OCI-LY3 (cell line): ENCODE data around the gene IRGQ.
A peak's percentile ranks its signal among the peaks of the same experiment; 100 is the strongest.

Experiments
- H2AFZ ChIP-seq: fragments of 200-600, 300-600 bp; shearing (Covaris generic); 2 replicates; pipeline ENCODE4 v1.6.0; 2014; ENCODE audit warnings: antibody characterized with exemption, low read depth, low read length
- H3K27ac ChIP-seq: fragments of 200-600, 300-600 bp; sonication (generic); 2 replicates; pipeline ENCODE4 v1.5.1; 2014; ENCODE audit warnings: mild to moderate bottlenecking, low read length, moderate library complexity, mixed read lengths
- H3K27me3 ChIP-seq: fragments of 200-600, 300-600 bp; sonication (generic); 2 replicates; pipeline ENCODE4 v1.6.1; 2014; ENCODE audit warnings: low read depth, low read length, mixed read lengths
- H3K36me3 ChIP-seq: fragments of 200-600, 300-600 bp; sonication (generic); replicated peaks from 2 replicates; pipeline ENCODE3; 2014; ENCODE audit warnings: low read depth, low read length, mixed read lengths
- H3K4me1 ChIP-seq: fragments of 300-600, 200-600 bp; sonication (generic); 2 replicates; pipeline ENCODE4 v1.6.1; 2014; ENCODE audit warnings: low read length, mixed read lengths
- H3K4me2 ChIP-seq: fragments of 200-600, 300-600 bp; sonication (generic); 2 replicates; pipeline ENCODE4 v1.6.1; 2014; ENCODE audit warnings: low read length, mixed read lengths
- H3K4me3 ChIP-seq: fragments of 300-600, 200-600 bp; sonication (generic); 2 replicates; pipeline ENCODE4 v1.5.1; 2014; ENCODE audit warnings: antibody characterized with exemption, mild to moderate bottlenecking, low read length, moderate library complexity
- H3K79me2 ChIP-seq: fragments of 300-600, 200-600 bp; shearing (Covaris generic); 2 replicates; pipeline ENCODE4 v1.6.1; 2014; ENCODE audit warnings: mild to moderate bottlenecking, low read length, mixed read lengths
- H3K9ac ChIP-seq: fragments of 300-600, 200-600 bp; shearing (Covaris generic); 2 replicates; pipeline ENCODE4 v1.6.0; 2014; ENCODE audit warnings: mild to moderate bottlenecking, low read length, moderate library complexity
- H3K9me3 ChIP-seq: fragments of 200-600, 300-600 bp; shearing (Covaris generic); 2 replicates; pipeline ENCODE4 v1.6.1; 2014; ENCODE audit warnings: low read length, mixed read lengths; ENCODE audit not compliant: insufficient read depth
- H4K20me1 ChIP-seq: fragments of 200-600, 300-600 bp; sonication (generic); 2 replicates; pipeline ENCODE4 v1.6.1; 2016; ENCODE audit warnings: low read length, mixed read lengths; ENCODE audit not compliant: insufficient read depth
- CTCF ChIP-seq: fragments of 200-600, 300-600 bp; sonication (generic); IDR thresholded peaks from 2 replicates; pipeline ENCODE4 v1.5.1; 2014; ENCODE audit warnings: antibody characterized with exemption, low read length, low read depth
- EZH2phosphoT487 ChIP-seq: fragments of 200-600 bp; shearing (Covaris generic); IDR thresholded peaks from 2 replicates; pipeline ENCODE4 v1.6.1; 2018; ENCODE audit warnings: antibody characterized with exemption, mixed run types, low read depth

IRGQ gene

DNA sequence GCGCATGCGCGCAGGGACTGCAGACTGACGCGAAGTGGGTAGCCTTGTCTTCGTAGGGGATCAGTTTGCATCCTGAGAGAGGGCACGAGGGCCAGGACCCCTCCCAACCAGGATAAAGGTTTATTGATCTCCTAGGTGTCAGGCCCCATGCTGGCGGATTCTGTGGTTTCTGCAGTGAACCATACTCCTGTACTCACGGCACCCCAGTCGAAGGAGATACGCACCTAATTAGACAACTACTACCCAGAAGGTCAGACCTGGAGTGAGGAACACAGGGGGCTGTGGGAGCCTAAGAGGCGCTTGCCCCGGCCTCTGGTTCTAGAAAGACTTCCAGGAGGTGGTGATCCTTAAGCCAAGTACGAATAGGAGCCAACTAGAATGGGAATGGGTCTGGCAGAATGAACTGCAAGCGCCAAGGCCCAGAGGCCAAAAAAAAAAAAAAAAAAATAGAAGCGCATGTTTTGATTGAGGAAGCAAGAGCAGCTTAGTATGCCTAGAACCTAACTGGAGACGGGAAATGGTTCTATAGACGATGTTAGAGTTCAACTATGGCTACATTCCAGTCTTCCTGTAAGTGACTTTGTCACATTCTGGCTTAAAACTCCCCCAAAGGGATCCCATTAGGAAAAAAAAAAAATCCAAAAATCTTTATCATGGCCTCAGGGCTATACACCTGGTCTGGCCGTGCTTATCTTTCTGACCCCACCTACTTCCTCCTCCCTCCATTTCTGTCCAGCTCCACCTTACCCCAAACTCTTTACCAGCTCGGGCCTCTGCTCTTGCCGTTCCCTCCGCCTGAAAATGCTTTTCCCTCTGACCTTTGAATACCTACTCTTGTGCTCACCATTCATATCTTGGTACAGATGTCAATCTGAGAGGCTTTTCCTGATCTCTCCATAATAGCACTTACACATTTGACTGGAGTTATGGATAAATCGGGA lies 24.4 kb upstream of the IRGQ start:
- Histone ChIP-seq H3K79me2 (peaks cover 24% of the 10 kb centered on the region), H4K20me1 (no peaks in the 10 kb centered on the region), H3K9ac (peak overlapping the region; percentile 93), H3K27ac (peak overlapping the region; percentile 80), H3K27me3 (no peaks in the 10 kb centered on the region), H3K4me3 (peak overlapping the region; percentile 90), H2AFZ (peak overlapping the region; percentile 69; the same call in 1 of the 2 replicates), H3K4me1 (peaks cover 5% of the 10 kb centered on the region), H3K9me3 (no peaks in the 10 kb centered on the region), H3K4me2 (peak overlapping the region; percentile 91), H3K36me3 (peaks cover 2% of the 10 kb centered on the region)
- TF ChIP-seq CTCF = no peak
- TF ChIP-seq EZH2phosphoT487 = no peak

DNA sequence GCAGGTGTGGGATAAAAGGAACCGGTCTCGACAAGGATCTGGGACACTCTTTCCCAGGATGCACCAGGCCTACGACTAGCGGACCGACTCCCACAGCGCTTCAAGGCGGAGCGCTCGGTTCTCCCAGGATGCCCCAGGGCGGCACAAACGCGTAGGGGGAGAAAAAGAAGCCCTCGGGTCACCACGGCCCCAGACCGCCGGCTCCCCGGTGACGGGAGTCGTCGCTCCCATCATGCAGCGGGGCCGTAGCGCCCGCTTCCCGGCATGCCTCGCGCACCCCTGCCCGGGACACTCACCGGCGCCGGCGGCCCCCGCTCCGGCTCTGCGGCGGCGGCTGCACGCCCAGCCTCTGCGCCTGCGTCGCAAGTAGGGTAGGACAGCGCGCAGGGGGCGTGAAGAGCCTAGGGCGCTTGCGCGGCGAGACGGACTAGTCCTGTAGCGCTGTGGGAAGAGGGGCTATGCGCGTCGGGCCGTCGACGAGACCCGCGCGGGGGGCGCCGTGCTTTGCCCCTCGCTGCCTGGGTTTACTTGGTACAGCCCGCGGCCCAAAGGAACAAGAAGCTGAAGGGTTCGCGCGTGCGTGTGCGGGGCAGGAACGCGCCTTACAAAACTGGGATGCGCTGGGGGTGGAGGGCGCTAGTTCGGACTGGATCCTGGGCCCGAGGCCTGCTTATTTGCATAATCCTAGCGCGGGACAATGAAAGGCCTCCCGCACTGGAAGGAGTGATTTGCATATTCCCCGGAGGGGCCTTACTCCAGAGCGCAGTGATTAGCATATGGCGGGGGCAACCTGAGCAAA lies 23.5 kb upstream of the IRGQ start, which contains the start of gene ZNF428:
Gene ZNF428 (minus strand): TSS at position 368 of the 799 bp plus-strand sequence. CDS start 5,325 bp downstream, outside the sequence.
- Histone ChIP-seq H3K4me3 (peak within 1 kb of the TSS; percentile 90), H2AFZ (peak within 1 kb of the TSS; percentile 93), H3K9ac (peak within 1 kb of the TSS; percentile 93), H4K20me1 (no peaks in the 10 kb centered on the region), H3K27ac (peak within 1 kb of the TSS; percentile 80), H3K4me1 (peaks cover 5% of the 10 kb centered on the region), H3K4me2 (peak within 1 kb of the TSS; percentile 91), H3K36me3 (peaks cover 2% of the 10 kb centered on the region), H3K9me3 (no peaks in the 10 kb centered on the region), H3K79me2 (peaks cover 24% of the 10 kb centered on the region), H3K27me3 (no peaks in the 10 kb centered on the region)
- TF ChIP-seq CTCF (no peak), EZH2phosphoT487 (no peak)

DNA sequence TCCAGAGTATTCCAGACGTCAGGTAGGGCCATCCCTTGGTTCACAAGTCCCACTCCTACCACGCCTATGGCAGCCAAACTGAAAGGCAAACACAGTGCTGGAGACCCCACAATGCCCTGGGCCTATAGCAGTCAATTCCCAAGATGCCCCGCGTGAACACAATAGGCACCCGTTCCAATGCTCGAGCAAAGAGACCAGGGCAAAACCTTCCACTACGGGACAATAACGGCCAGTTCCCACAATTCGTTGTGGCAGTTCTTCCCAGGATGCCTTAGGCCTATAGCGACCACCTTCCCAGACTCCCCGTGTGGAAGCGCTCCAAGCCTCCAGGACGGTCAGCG lies 23.0 kb upstream of the IRGQ start:
- peaks cover 2% of the 10 kb centered on the region for H3K36me3 ChIP-seq
- peak overlapping the region; percentile 91 for H3K4me2 ChIP-seq
- TF ChIP-seq CTCF (no peak), EZH2phosphoT487 (no peak)
- H3K79me2 ChIP-seq = peaks cover 24% of the 10 kb centered on the region
- H3K9ac ChIP-seq = peak overlapping the region; percentile 93
- H3K27me3 ChIP-seq = no peaks in the 10 kb centered on the region
- peak overlapping the region; percentile 90 for H3K4me3 ChIP-seq
- H3K27ac ChIP-seq = peak overlapping the region; percentile 80
- no peaks in the 10 kb centered on the region for H3K9me3 ChIP-seq
- H2AFZ ChIP-seq = peak overlapping the region; percentile 93
- H4K20me1 ChIP-seq = no peaks in the 10 kb centered on the region
- H3K4me1 ChIP-seq = peaks cover 5% of the 10 kb centered on the region

GRCh38 chr19:43616954-43617353 lies 21.0 kb upstream of the IRGQ start:
- H3K4me3 ChIP-seq = no peak overlapping the region
- H3K9me3 ChIP-seq = no peaks in the 10 kb centered on the region
- no peaks in the 10 kb centered on the region for H4K20me1 ChIP-seq
- no peak overlapping the region for H3K4me2 ChIP-seq
- peaks cover 12% of the 10 kb centered on the region for H3K36me3 ChIP-seq
- H2AFZ ChIP-seq = no peak overlapping the region
- H3K9ac ChIP-seq = no peak overlapping the region
- no peak overlapping the region for H3K27ac ChIP-seq
- peaks cover 24% of the 10 kb centered on the region for H3K79me2 ChIP-seq
- TF ChIP-seq CTCF = no peak
- no peak for TF ChIP-seq EZH2phosphoT487
- H3K27me3 ChIP-seq = no peaks in the 10 kb centered on the region
- H3K4me1 ChIP-seq = peaks cover 5% of the 10 kb centered on the region
